ENCODE data around the gene HCN4.
A peak's percentile ranks its signal among the peaks of the same experiment; 100 is the strongest.

Gene HCN4

DNA sequence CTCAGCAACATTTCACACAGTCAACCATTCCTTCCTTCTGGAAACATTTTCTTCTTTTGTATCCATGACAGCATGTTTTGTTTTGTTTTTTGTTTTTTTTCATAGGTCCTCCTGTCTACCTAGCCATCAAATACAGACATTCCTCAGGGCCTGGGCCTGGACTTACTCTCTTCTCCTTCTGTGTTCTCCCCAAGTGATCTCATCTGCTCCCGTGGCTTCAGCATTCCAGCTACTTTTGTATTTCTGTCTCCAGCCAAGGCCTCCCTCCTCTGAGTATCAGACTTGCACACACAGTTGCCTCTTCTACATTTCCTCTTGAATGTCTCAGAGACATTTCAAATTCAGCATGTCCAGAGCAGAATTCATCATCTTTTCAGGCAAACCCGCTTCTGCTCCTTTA lies 82.4 kb downstream of the HCN4 start:
- DNase-seq = no peak

DNA sequence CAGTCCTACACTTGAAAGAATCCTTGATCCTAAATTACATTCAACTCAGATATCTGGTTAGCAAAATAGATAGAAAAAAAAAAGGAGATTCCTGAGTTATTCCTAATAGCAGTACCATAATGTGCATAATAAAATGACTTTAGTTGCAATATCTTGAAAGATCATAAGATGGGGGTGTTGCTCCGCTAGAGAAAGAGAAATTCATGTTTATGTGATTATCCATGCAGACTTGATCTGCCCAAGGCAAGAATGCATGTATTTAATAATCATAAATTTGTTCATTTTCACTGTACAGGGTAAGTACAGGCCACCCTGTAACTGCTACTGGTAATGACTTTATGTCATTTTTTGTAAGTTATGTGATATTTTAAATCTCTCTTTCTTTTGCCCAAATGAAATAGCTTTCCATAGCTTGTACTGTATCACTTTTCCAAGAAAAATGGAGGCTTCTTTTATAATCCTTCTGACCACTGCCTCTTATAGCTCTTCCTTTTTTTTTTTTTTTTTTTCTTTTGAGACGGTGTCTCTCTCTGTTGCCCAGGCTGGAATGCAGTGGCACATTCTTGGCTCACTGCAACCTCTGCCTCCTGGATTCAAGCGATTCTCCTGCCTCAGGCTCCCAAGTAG lies 84.6 kb downstream of the HCN4 start:
- no peak for DNase-seq

- no peak for DNase-seq
Measured at GRCh38 chr15:73283366-73283962, 85.3 kb downstream of the HCN4 start.

GRCh38 chr15:73282567-73283365 lies 86.0 kb downstream of the HCN4 start:
- no peak for DNase-seq

- no peak for DNase-seq
Measured at GRCh38 chr15:73275862-73276261, 92.9 kb downstream of the HCN4 start.

DNA sequence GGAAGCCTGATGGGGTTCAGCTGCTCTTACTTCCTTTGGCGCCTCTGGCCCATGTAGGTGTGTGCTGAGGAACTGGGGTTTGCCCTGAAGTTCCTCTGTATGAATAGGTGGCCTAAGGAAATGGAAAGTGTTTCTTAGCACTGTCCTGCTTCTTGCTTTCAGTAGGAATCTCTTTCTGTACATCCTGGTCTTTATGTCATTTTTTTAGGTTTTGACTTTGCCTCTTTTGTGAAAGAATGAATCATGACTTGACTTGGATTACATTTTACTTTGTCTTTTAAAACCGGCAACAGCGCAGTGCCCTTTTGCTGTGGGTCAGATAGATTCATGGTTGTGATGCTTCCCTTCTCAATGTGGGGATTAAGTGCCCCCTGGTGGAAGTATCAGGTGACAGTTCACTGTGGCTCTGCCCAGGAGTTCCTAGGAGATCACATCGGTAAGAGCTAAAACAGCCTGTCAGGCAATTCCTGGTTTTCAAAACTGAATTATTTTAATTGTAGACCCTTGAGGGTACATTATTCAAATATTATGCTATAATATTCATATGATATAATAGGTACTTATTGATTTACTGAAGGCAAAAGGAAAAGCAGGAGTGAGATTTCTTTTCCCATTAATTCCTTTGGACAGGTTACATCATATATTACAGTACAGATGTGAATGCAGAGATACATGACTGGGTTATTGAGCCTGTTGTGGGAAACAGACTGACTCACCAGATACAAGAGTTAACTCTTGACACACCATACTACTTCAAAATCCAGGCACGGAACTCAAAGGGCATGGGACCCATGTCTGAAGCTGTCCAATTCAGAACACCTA lies 95.4 kb downstream of the HCN4 start:
- peak; percentile 17 for DNase-seq

- no peak for DNase-seq
Measured at GRCh38 chr15:73270366-73271097, 98.2 kb downstream of the HCN4 start.

All from stimulated activated CD4-positive, alpha-beta T cell treated with anti-CD3 and anti-CD28 coated beads, Interleukin-12 subunit alpha, Interleukin-12 subunit beta, amount 100 ng/mL, for 4 hours (primary cell).